Choroid plexus epithelial cell (primary cell): ENCODE data around the gene PATL2.

Experiments
- DNase-seq: peaks from one replicate; pipeline ENCODE4 v3.0.0-alpha.2; 2010; ENCODE audit warnings: low read depth
- H3K4me3 ChIP-seq: 2 replicates; pipeline ENCODE4 v1.5.1; 2011; ENCODE audit warnings: low read depth, mild to moderate bottlenecking, control low read depth, low read length, moderate library complexity
- CTCF ChIP-seq: conservative IDR thresholded peaks from 2 replicates; pipeline ENCODE4 v1.5.1; 2011; ENCODE audit warnings: low read depth, mild to moderate bottlenecking, control low read depth, inconsistent platforms, low read length, moderate library complexity

Gene PATL2

GRCh38 chr15:44716983-44717602 lies 6.0 kb upstream of the PATL2 start:
- H3K4me3 ChIP-seq = no peak overlapping the region
- no peak for DNase-seq
- no peak for TF ChIP-seq CTCF

GRCh38 chr15:44715797-44716334 lies 4.7 kb upstream of the PATL2 start:
- no peak overlapping the region for H3K4me3 ChIP-seq
- no peak for TF ChIP-seq CTCF
- no peak for DNase-seq

DNA sequence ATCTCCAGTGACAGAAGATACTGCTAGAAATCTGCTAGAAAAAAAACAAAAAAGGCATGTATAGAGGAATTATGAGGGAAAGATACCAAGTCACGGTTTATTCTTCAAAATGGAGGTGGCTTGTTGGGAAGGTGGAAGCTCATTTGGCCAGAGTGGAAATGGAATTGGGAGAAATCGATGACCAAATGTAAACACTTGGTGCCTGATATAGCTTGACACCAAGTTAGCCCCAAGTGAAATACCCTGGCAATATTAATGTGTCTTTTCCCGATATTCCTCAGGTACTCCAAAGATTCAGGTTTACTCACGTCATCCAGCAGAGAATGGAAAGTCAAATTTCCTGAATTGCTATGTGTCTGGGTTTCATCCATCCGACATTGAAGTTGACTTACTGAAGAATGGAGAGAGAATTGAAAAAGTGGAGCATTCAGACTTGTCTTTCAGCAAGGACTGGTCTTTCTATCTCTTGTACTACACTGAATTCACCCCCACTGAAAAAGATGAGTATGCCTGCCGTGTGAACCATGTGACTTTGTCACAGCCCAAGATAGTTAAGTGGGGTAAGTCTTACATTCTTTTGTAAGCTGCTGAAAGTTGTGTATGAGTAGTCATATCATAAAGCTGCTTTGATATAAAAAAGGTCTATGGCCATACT lies 4.1 kb upstream of the PATL2 start:
- H3K4me3 ChIP-seq = no peak overlapping the region
- no peak for DNase-seq
- TF ChIP-seq CTCF = no peak

DNA sequence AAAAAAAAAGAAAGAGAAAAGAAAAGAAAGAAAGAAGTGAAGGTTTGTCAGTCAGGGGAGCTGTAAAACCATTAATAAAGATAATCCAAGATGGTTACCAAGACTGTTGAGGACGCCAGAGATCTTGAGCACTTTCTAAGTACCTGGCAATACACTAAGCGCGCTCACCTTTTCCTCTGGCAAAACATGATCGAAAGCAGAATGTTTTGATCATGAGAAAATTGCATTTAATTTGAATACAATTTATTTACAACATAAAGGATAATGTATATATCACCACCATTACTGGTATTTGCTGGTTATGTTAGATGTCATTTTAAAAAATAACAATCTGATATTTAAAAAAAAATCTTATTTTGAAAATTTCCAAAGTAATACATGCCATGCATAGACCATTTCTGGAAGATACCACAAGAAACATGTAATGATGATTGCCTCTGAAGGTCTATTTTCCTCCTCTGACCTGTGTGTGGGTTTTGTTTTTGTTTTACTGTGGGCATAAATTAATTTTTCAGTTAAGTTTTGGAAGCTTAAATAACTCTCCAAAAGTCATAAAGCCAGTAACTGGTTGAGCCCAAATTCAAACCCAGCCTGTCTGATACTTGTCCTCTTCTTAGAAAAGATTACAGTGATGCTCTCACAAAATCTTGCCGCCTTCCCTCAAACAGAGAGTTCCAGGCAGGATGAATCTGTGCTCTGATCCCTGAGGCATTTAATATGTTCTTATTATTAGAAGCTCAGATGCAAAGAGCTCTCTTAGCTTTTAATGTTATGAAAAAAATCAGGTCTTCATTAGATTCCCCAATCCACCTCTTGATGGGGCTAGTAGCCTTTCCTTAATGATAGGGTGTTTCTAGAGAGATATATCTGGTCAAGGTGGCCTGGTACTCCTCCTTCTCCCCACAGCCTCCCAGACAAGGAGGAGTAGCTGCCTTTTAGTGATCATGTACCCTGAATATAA lies 2.2 kb upstream of the PATL2 start:
- DNase-seq = peak; percentile 67
- peak; percentile 46 for TF ChIP-seq CTCF
- peak overlapping the region; percentile 100 for H3K4me3 ChIP-seq

- DNase-seq = peak; percentile 93
- peak overlapping the region; percentile 100 for H3K4me3 ChIP-seq
- no peak for TF ChIP-seq CTCF
Observed at GRCh38 chr15:44712346-44713005, 1.4 kb upstream of the PATL2 start.

DNA sequence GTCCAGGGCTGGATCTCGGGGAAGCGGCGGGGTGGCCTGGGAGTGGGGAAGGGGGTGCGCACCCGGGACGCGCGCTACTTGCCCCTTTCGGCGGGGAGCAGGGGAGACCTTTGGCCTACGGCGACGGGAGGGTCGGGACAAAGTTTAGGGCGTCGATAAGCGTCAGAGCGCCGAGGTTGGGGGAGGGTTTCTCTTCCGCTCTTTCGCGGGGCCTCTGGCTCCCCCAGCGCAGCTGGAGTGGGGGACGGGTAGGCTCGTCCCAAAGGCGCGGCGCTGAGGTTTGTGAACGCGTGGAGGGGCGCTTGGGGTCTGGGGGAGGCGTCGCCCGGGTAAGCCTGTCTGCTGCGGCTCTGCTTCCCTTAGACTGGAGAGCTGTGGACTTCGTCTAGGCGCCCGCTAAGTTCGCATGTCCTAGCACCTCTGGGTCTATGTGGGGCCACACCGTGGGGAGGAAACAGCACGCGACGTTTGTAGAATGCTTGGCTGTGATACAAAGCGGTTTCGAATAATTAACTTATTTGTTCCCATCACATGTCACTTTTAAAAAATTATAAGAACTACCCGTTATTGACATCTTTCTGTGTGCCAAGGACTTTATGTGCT lies 721 bp upstream of the PATL2 start:
- H3K4me3 ChIP-seq = peak overlapping the region; percentile 100
- no peak for TF ChIP-seq CTCF
- peak; percentile 45 for DNase-seq
